Fibroblast of the conjunctiva (primary cell): ENCODE results near the gene HDAC8.
A peak's percentile ranks its signal among the peaks of the same experiment; 100 is the strongest.
"Not testable (repeated sequence)": the region's sequence is repeated elsewhere in the genome, so short reads cannot be mapped to it uniquely, and the experiment has no call there.

Experiments used
- DNase-seq: peaks from one replicate; pipeline ENCODE4 v3.0.0-alpha.2; 2010; ENCODE audit warnings: low read depth

The HDAC8 gene

GRCh38 chrX:72532366-72532765 is 40.3 kb downstream of the HDAC8 start:
- DNase-seq = no peak

DNA sequence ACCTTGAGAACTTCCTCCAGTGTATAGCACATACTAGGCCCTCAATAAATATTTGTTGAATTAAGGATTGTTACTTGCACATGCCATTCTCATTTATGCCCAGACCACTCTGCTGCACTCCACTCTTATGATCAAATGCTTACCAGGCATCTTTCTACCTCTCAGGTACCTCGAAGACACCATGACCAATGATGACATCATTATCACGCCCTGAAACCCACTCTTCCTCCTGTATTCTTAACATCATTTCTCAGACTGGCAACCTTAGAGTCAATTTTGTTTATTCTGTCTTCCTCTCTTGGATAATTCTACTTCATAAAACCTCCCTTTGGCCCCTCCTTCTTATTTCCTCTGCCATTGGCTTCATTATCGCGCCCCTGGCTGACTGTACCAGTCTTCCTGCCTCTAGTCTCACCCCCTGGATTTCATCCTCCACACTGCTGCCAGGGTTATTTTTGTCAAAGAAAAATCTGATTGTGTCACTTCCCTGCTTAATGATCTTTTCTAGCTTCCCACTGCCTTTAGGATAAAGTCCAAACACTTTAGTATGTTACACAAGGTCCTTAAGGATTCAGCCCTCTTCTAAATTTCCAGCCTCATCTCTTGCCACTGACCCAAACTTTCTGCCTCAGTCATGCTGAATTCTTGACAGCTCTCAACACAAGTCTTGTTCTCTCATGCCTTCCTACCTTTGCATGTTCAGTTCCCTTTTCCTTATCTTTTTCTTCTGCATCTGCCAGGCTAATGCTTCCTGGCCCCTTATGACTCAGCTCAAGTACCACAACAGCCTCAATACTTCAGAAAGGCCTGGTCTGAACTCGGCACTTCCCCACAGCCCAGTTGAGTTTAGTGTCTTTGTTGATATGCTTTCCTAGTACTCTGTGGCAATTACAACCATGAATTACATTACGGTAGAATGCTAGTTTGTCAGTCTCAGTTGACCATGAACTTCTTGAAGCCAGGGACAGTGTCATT is 45.8 kb downstream of the HDAC8 start:
- no peak for DNase-seq

GRCh38 chrX:72498782-72499181 is 73.9 kb downstream of the HDAC8 start:
- DNase-seq = no peak

DNA sequence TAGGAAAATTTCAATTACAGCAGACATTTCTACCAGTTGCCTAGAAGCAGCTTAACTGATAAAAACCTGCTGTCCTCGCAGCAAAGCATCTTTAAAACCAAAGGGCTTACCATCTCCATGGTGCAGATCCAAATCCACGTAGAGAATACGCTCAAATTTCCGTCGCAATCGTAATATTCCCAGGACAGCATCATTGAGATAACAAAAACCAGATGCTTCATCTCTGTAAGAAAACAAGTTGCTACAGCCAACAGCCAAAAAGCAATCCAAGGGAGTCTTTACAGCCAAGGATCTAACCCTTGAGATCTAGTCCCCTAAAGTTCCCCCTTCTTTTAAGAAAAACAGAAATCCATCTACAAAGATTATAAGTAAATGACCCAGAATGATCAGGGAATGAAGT is 77.6 kb downstream of the HDAC8 start:
- peak; percentile 36 for DNase-seq

- DNase-seq = no peak
These were observed 80.1 kb downstream of the HDAC8 start for GRCh38 chrX:72492499-72492898.

DNA sequence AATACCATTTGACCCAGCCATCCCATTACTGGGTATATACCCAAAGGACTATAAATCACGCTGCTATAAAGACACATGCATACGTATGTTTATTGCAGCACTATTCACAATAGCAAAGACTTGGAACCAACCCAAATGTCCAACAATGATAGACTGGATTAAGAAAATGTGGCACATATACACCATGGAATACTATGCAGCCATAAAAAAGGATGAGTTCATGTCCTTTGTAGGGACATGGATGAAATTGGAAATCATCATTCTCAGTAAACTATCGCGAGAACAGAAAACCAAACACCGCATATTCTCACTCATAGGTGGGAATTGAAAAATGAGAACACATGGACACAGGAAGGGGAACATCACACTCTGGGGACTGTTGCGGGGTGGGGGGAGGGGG is 82.4 kb downstream of the HDAC8 start:
- DNase-seq = not testable (repeated sequence)

GRCh38 chrX:72487661-72488060 is 85.0 kb downstream of the HDAC8 start:
- DNase-seq = no peak

- DNase-seq = no peak
These were observed 93.0 kb downstream of the HDAC8 start for GRCh38 chrX:72479324-72480274.

DNA sequence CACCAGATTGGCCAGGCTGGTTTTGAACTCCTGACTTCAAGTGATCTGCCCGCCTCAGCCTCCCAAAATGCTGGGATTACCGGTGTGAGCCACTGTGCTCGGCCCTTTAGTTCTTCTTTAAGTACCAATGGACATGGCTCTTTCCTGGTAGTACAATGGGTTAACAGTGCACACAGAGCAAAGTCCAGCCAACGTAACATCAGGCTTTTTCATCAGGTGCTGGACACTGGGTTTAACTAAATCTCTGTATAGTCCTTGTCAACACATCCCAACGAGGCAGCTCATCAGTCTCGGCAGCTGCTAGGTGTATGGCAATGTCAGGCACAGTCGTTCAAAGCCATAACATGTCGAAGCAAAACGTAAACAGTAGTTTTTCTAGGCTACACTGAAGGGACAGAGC is 93.8 kb downstream of the HDAC8 start:
- no peak for DNase-seq

DNA sequence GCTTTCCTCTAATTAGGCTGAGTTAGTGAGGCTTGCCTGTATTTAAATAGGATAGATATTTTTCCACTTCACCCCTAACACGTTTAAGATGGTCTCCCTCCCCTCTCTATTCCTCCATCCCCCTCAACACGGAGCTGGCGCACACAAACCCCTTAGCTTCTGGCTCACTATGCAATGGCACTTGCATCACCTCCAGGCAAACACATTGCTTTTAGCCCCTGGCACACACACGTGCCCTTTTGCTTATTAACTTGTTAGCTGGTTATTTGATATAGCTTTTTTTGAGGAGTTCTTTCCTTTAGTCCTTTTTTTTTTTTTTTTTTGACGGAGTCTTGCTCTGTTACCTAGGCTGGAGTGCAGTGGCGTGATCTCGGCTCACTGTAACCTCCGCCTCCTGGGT is 94.3 kb downstream of the HDAC8 start:
- no peak for DNase-seq

- peak; percentile 13 for DNase-seq
These were observed 94.9 kb downstream of the HDAC8 start for GRCh38 chrX:72477781-72478181.

- DNase-seq = no peak
These were observed 95.3 kb downstream of the HDAC8 start for GRCh38 chrX:72477376-72477775.

DNA sequence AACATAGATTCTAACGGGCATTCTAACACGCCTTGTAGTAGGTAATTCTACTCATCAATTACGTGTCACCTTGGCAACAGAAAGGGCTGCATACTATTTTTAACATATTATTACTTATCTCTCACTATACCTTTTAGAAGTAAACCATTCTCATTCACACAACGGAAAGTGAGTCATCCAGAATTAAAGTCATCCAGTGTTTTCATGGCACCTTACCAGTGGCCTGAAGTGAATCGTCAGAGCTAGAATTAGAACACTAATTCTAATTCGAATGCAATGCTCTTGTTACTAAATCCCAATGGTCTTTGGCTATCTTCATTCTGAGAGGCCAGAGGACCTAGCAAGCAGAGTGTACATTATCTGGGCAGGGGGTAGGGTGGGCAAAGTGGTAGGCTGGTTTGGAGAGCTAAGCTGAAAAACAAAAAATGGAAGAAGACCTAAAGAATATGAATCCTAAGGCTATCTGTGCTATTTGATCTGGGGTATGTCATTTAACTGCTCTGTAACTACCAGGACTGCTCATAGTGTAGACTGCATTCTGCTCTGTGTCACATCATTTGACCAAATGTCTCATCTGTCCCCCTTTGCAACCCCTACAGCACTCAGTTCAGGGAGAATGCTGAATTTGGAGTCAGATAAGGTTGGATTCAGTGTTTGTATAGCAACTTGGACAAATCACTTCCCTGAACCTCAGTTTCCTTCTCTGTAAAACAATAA is 96.5 kb downstream of the HDAC8 start:
- no peak for DNase-seq

DNA sequence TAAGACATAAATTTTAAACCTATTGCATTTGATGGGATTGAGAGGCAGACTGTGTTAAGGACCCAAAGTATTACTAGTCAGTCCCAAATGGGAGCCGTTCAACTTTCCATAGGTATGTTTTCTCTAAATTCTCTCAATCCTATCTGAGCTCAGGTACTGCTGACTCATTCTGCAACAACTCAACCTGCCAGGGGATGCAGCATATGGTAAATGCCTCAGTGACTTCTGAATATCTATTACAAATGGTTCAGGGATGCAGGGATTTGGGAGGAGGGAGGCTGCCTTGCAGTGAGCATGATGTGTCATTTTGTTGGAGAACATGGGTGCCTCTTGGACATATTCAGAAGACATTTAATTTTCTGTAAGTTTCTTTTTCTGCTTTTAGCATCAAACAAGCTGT is 97.3 kb downstream of the HDAC8 start:
- no peak for DNase-seq

GRCh38 chrX:72470532-72471223 is 102.0 kb downstream of the HDAC8 start:
- DNase-seq = no peak

DNA sequence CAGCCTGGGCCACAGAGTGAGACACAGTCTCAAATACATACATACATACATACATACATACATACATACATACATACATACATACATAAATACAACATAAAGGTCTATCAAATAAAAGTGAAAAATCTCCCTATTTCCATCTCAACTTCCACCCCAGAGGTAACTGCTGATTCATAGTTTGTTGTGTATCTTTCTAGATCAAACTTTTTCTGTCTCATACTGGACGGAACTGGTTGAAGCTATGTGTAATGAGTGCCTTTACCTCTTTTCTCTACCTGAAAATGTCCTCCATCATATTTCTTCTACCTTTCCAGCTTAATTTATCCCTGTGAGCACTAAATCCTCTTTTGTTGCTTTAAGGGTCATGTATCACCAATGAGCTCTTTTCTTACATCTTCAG is 102.5 kb downstream of the HDAC8 start:
- DNase-seq = no peak

GRCh38 chrX:72468607-72469006 is 104.0 kb downstream of the HDAC8 start:
- no peak for DNase-seq

- no peak for DNase-seq
These were observed 105.5 kb downstream of the HDAC8 start for GRCh38 chrX:72467135-72467534.

DNA sequence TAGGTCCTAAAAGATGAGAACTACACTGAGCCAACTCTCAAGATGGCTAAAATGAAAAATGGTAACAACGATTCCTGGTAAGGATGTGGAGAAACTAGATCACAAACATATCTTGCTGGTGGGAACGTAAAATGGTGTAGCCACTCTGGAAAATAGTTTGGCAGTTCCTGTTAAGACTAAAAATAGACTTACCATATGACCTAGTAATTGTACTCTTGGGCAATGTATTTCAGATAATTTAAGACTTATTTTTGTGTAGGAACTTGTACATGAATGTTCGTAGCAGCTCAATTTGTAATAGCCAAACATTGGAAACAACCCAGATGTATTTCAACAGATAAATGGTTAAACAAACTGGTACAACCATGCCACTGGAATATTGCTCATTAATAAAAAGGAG is 106.2 kb downstream of the HDAC8 start:
- DNase-seq = no peak

- DNase-seq = no peak
These were observed 106.8 kb downstream of the HDAC8 start for GRCh38 chrX:72465889-72466288.

DNA sequence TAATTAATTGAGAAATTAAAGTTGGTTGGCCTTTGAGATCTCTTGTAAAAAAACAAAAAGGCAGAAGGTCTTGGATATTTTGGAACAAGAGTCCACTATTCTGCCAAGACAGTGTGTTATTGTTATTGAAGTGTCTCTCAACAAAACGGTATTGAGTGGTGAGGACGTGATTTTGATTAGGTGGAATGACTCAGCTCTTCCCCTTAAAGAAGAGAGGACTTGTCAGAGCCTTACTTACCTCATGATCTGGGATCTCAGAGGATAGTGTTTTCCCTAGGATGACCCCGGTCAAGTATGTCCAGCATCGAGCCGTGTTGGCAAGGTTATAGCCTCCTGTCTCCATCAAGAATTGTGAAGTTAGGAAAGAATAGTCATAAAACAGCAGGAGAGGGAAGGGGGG is 110.9 kb downstream of the HDAC8 start:
- peak; percentile 9 for DNase-seq

DNA sequence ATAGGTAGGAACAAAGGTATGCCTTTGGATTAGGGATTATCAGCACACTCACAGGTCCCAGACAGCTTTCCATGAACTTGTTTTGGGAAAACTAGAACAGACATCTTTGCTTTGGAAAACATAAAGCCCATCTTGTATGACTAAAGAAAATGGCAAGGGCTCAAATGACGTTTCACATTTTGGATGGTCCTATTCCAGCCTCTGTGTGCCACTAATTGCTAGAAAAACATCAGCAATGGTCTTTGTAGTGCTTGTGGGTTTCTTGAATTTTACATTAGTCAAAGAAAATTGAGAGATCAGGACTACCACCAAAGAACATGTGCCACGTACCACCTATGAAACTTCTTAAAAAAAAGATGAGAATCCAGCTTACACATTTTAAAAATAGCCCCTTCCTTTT is 111.4 kb downstream of the HDAC8 start:
- DNase-seq = no peak
